Stimulated activated naive B cell treated with anti-CD40 and anti-IgM and Interleukin-4, amounts not matched to agents 10 μg/mL and 1 μg/mL and 100 μg/mL, for 72 hours (primary cell): ENCODE measurements around the gene HPSE2.

Experiments used
- ATAC-seq, 2 donors: fragments of 150-1000 bp; cut with Tn5 transposase; replicated peaks; 2 replicates each; pipeline ENCODE4 v1.10.0; 2021; ENCODE audit warnings: moderate library complexity in 1 of 2
- DNase-seq: peaks from one replicate; pipeline ENCODE4 v3.0.0; 2021
- H3K27ac Mint-ChIP-seq: one replicate; pipeline ENCODE4 v1.8.0; 2022; ENCODE audit warnings: mild to moderate bottlenecking, mixed read lengths
- H3K27me3 Mint-ChIP-seq, 2 donors: one replicate each; pipeline ENCODE4 v1.8.0; 2022; ENCODE audit warnings: mixed read lengths in 2 of 2
- H3K36me3 Mint-ChIP-seq, 2 donors: one replicate each; pipeline ENCODE4 v1.8.0; 2022; ENCODE audit warnings: mixed read lengths in 2 of 2, mild to moderate bottlenecking in 1 of 2
- H3K4me1 Mint-ChIP-seq, 2 donors: one replicate each; pipeline ENCODE4 v1.8.0; 2022; ENCODE audit warnings: mixed read lengths in 2 of 2, mild to moderate bottlenecking in 1 of 2
- H3K4me3 Mint-ChIP-seq, 2 donors: one replicate each; pipeline ENCODE4 v1.8.0; 2022; ENCODE audit warnings: mild to moderate bottlenecking in 2 of 2, mixed read lengths in 2 of 2, moderate library complexity in 1 of 2
- H3K9me3 Mint-ChIP-seq, 2 donors: one replicate each; pipeline ENCODE4 v1.8.0; 2022; ENCODE audit warnings: mixed read lengths in 2 of 2, mild to moderate bottlenecking in 1 of 2

HPSE2 gene

GRCh38 chr10:98478430-98479222 is 757.0 kb downstream of the HPSE2 start:
- H3K4me1 Mint-ChIP-seq: peaks cover 5 to 12% of the 10 kb centered on the region in 2 donors
- DNase-seq (no peak), ATAC-seq (no peak)
- no peak overlapping the region for H3K27ac Mint-ChIP-seq
- no peaks in the 10 kb centered on the region for H3K9me3 Mint-ChIP-seq
- H3K4me3 Mint-ChIP-seq: no peak overlapping the region
- H3K27me3 Mint-ChIP-seq: peaks cover 6 to 7% of the 10 kb centered on the region in 2 donors
- no peaks in the 10 kb centered on the region for H3K36me3 Mint-ChIP-seq

- no peak overlapping the region for H3K4me3 Mint-ChIP-seq
These were observed 757.8 kb downstream of the HPSE2 start for GRCh38 chr10:98477861-98478260.

GRCh38 chr10:98474628-98475027 is 761.0 kb downstream of the HPSE2 start:
- Mint-ChIP-seq H3K9me3 (no peaks in the 10 kb centered on the region), H3K4me1 (peaks cover 5 to 12% of the 10 kb centered on the region in 2 donors), H3K27ac (no peak overlapping the region), H3K36me3 (no peaks in the 10 kb centered on the region), H3K27me3 (peaks cover 16 to 19% of the 10 kb centered on the region in 2 donors), H3K4me3 (no peak overlapping the region)
- ATAC-seq (no peak), DNase-seq (no peak)

More at GRCh38 chr10:98477861-98478260, 757.8 kb downstream of the HPSE2 start:
- Mint-ChIP-seq H3K9me3 (no peaks in the 10 kb centered on the region), H3K4me1 (peaks cover 5 to 12% of the 10 kb centered on the region in 2 donors), H3K27me3 (peaks cover 6 to 7% of the 10 kb centered on the region in 2 donors), H3K27ac (no peak overlapping the region), H3K36me3 (no peaks in the 10 kb centered on the region)
- ATAC-seq (no peak), DNase-seq (no peak)

- H3K27me3 Mint-ChIP-seq: peaks cover 26 to 27% of the 10 kb centered on the region in 2 donors
- H3K27ac Mint-ChIP-seq: no peak overlapping the region
- no peak for ATAC-seq
- no peak for DNase-seq
- no peaks in the 10 kb centered on the region for H3K9me3 Mint-ChIP-seq
- no peak overlapping the region for H3K4me3 Mint-ChIP-seq
- H3K36me3 Mint-ChIP-seq: no peaks in the 10 kb centered on the region
- peaks cover 10 to 18% of the 10 kb centered on the region in 2 donors for H3K4me1 Mint-ChIP-seq
These were observed 763.5 kb downstream of the HPSE2 start for GRCh38 chr10:98472196-98472595.

- peaks cover 27 to 29% of the 10 kb centered on the region in 2 donors for H3K27me3 Mint-ChIP-seq
- DNase-seq: no peak
These were observed 764.8 kb downstream of the HPSE2 start for GRCh38 chr10:98470850-98471249.

GRCh38 chr10:98469001-98469931 is 766.4 kb downstream of the HPSE2 start:
- no peak for DNase-seq
- Mint-ChIP-seq H3K27me3 (peaks cover 32 to 33% of the 10 kb centered on the region in 2 donors), H3K4me1 (peaks cover 10 to 16% of the 10 kb centered on the region in 2 donors)

More at GRCh38 chr10:98470850-98471249, 764.8 kb downstream of the HPSE2 start:
- H3K4me1 Mint-ChIP-seq: peaks cover 10 to 19% of the 10 kb centered on the region in 2 donors
- no peaks in the 10 kb centered on the region for H3K9me3 Mint-ChIP-seq
- no peak for ATAC-seq
- H3K4me3 Mint-ChIP-seq: no peak overlapping the region
- H3K27ac Mint-ChIP-seq: no peak overlapping the region
- no peaks in the 10 kb centered on the region for H3K36me3 Mint-ChIP-seq

GRCh38 chr10:98467506-98468318 is 767.9 kb downstream of the HPSE2 start:
- Mint-ChIP-seq H3K9me3 (no peaks in the 10 kb centered on the region), H3K4me3 (peak overlapping the region; percentile 95 to 97), H3K4me1 (peaks cover 8 to 15% of the 10 kb centered on the region in 2 donors), H3K27ac (peak overlapping the region; percentile 84), H3K36me3 (no peaks in the 10 kb centered on the region), H3K27me3 (peaks cover 38 to 42% of the 10 kb centered on the region in 2 donors)
- DNase-seq (peak; percentile 44), ATAC-seq (peak; percentile 95 to 98)

More at GRCh38 chr10:98469001-98469931, 766.4 kb downstream of the HPSE2 start:
- no peaks in the 10 kb centered on the region for H3K36me3 Mint-ChIP-seq
- no peaks in the 10 kb centered on the region for H3K9me3 Mint-ChIP-seq
- no peak overlapping the region for H3K27ac Mint-ChIP-seq
- H3K4me3 Mint-ChIP-seq: no peak overlapping the region
- ATAC-seq: no peak

GRCh38 chr10:98466861-98467505 is 768.7 kb downstream of the HPSE2 start:
- no peak for DNase-seq
- Mint-ChIP-seq H3K36me3 (no peaks in the 10 kb centered on the region), H3K4me1 (peaks cover 8 to 15% of the 10 kb centered on the region in 2 donors), H3K27me3 (peaks cover 43 to 47% of the 10 kb centered on the region in 2 donors), H3K4me3 (peak overlapping the region; percentile 44 to 97), H3K27ac (no peak overlapping the region), H3K9me3 (no peaks in the 10 kb centered on the region)
- no peak for ATAC-seq

GRCh38 chr10:98465866-98466265 is 769.8 kb downstream of the HPSE2 start:
- Mint-ChIP-seq H3K27me3 (peaks cover 39 to 40% of the 10 kb centered on the region in 2 donors), H3K27ac (no peak overlapping the region), H3K9me3 (no peaks in the 10 kb centered on the region), H3K36me3 (no peaks in the 10 kb centered on the region), H3K4me3 (no peak overlapping the region), H3K4me1 (peaks cover 8 to 21% of the 10 kb centered on the region in 2 donors)
- DNase-seq (no peak), ATAC-seq (no peak)

- H3K36me3 Mint-ChIP-seq: no peaks in the 10 kb centered on the region
- no peaks in the 10 kb centered on the region for H3K9me3 Mint-ChIP-seq
- H3K27ac Mint-ChIP-seq: no peak overlapping the region
- peaks cover 8 to 21% of the 10 kb centered on the region in 2 donors for H3K4me1 Mint-ChIP-seq
- DNase-seq: no peak
- H3K27me3 Mint-ChIP-seq: peaks cover 29 to 35% of the 10 kb centered on the region in 2 donors
- no peak overlapping the region for H3K4me3 Mint-ChIP-seq
- peak in 1 of 2 donors; percentile 54 for ATAC-seq
These were observed 771.5 kb downstream of the HPSE2 start for GRCh38 chr10:98463976-98464754.

- no peak overlapping the region for H3K27ac Mint-ChIP-seq
- ATAC-seq (no peak), DNase-seq (no peak)
- H3K4me1 Mint-ChIP-seq: peaks cover 5 to 21% of the 10 kb centered on the region in 2 donors
- no peak overlapping the region for H3K4me3 Mint-ChIP-seq
- peaks cover 30 to 35% of the 10 kb centered on the region in 2 donors for H3K27me3 Mint-ChIP-seq
- H3K36me3 Mint-ChIP-seq: no peaks in the 10 kb centered on the region
- no peaks in the 10 kb centered on the region for H3K9me3 Mint-ChIP-seq
These were observed 772.6 kb downstream of the HPSE2 start for GRCh38 chr10:98463016-98463415.

- Mint-ChIP-seq H3K4me1 (peaks cover 3 to 14% of the 10 kb centered on the region in 2 donors), H3K9me3 (no peaks in the 10 kb centered on the region), H3K27ac (no peak overlapping the region), H3K36me3 (no peaks in the 10 kb centered on the region), H3K4me3 (no peak overlapping the region), H3K27me3 (peaks cover 37 to 44% of the 10 kb centered on the region in 2 donors)
- DNase-seq (no peak), ATAC-seq (no peak)
These were observed 774.2 kb downstream of the HPSE2 start for GRCh38 chr10:98461500-98461842.
